Measurements from ENCODE around the gene LAMTOR1.

GRCh38 chr11:72088076-72088808 lies 14.9 kb downstream of the LAMTOR1 start:
- TF ChIP-seq POLR2A (IDR thresholded peaks at IDR 0.05; ENCODE audit: low read length): no peak
- TF ChIP-seq CTCF (IDR thresholded peaks at IDR 0.05): no peak
- TF ChIP-seq CHD4 (IDR thresholded peaks at IDR 0.05; ENCODE audit: borderline replicate concordance): no peak
- no peak for TF ChIP-seq HDAC2 (IDR thresholded peaks at IDR 0.05)
- no peak for TF ChIP-seq ESRRA (IDR thresholded peaks at IDR 0.05; ENCODE audit: borderline replicate concordance, low read length)
